ENCODE results near the gene SCYL1. TPM values are rescaled to one million over a fixed set of nuclear protein-coding genes. Genes with fewer than 3 reads are reported as not detected.

Gene SCYL1
- 10 to 100 TPM; 40.6 to 63.3 (median 52.6) TPM for total RNA-seq

DNA sequence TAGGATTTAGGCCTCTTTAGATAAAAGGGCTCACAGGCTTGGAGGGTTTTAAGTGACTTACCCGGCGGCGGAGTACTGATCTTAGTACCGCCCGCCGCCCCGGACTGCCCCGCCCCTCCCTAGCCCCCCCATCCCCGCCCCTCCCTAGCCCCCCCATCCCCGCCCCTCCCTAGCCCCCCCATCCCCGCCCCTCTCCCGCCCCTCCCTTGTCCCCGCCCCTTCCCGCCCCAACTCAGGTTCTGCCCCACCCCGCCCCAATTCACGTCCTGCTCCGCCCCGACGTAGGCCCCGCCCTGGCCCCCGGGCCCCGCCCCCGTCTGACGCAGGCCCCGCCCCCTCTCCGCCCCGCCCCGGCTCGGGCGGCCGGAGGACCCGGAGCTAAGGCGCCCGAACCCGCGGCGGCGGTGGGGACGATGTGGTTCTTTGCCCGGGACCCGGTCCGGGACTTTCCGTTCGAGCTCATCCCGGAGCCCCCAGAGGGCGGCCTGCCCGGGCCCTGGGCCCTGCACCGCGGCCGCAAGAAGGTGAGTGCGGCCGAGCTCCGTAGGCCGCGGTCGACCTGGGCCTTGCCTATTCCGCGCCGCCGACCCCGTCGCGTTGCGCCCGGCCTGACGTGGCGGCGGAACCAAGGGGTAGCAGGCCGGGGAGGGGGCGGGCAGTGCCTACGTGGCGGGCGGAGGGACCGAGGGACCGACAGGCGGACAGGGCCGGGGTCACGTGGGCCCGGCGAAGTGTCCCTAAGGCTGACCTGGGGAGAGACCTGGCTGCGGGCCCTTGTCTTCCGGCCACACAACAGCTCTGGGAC is at the start of gene SCYL1:
Gene SCYL1 (plus strand): TSS at position 343 of the 805 bp plus-strand sequence. CDS start 71 bp downstream, at position 414.
- Histone ChIP-seq H3K9me3 (no peaks in the 10 kb centered on the region), H3K36me3 (peaks cover 0 to 39% (median 0%) of the 10 kb centered on the region in 3 donors), H3K4me1 (peaks cover 20 to 43% (median 22%) of the 10 kb centered on the region in 3 donors), H3K4me3 (peak within 1 kb of the TSS; percentile 66 to 99 (median 85)), H3K27ac (peak within 1 kb of the TSS; percentile 83 to 96 (median 90)), H3K27me3 (no peaks in the 10 kb centered on the region)
- TF ChIP-seq POLR2A (IDR thresholded peaks at IDR 0.05), result peak in 2 of 4 donors; percentile 49 to 72
- TF ChIP-seq, protein P1, sequence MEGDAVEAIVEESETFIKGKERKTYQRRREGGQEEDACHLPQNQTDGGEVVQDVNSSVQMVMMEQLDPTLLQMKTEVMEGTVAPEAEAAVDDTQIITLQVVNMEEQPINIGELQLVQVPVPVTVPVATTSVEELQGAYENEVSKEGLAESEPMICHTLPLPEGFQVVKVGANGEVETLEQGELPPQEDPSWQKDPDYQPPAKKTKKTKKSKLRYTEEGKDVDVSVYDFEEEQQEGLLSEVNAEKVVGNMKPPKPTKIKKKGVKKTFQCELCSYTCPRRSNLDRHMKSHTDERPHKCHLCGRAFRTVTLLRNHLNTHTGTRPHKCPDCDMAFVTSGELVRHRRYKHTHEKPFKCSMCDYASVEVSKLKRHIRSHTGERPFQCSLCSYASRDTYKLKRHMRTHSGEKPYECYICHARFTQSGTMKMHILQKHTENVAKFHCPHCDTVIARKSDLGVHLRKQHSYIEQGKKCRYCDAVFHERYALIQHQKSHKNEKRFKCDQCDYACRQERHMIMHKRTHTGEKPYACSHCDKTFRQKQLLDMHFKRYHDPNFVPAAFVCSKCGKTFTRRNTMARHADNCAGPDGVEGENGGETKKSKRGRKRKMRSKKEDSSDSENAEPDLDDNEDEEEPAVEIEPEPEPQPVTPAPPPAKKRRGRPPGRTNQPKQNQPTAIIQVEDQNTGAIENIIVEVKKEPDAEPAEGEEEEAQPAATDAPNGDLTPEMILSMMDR (IDR thresholded peaks at IDR 0.05), result peak in 1 of 6 experiments; percentile 4
- intact Hi-C loops (cut with DNase I), result no loop called here
- WGBS, 2 donors, result 2 to 6% methylated on average over 5 to 12 of the region's 82 CpGs
- peak; percentile 46 for DNase-seq

DNA sequence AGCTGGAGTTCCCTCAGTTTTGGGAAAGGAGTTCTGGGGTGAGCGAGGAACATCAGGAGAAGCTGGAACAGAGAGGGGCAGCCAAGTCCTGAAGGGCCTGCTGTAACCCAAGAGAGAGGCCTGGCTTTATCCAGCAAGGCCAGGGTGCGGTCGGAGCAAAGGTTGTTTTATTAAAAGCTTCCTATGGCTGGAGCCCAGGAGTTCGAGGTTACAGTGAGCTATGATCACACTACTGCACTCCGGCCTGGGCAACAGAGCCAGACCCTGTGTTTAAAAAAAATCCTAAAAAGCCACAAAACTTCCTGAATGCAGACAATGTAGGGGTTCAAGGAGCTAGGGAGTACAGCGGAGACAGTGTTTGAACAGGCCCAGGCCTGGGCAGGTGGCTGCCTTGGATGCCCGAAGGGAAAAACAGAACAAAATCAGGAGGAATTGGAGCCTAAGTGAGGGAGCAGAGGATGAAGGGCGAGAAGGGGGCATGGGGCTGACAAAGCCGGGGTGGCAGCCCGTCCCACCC is 48.2 kb upstream of the SCYL1 start:
- intact Hi-C loops (cut with DNase I), result loop anchor here (10.0 kb wide), 1 partner anchor 52 kb away; the partner anchor contains the start of gene NEAT1
- TF ChIP-seq, protein P1 (IDR thresholded peaks at IDR 0.05), result no peak
- no peak for TF ChIP-seq POLR2A (IDR thresholded peaks at IDR 0.05)
- peak overlapping the region; percentile 98 to 100 (median 100) for H3K27ac ChIP-seq
- H3K4me1 ChIP-seq, result peaks cover 40 to 84% (median 63%) of the 10 kb centered on the region in 3 donors
- no peaks in the 10 kb centered on the region for H3K27me3 ChIP-seq
- WGBS, 2 donors, result 4 to 12% methylated on average over 8 to 10 of the region's 10 CpGs
- H3K36me3 ChIP-seq, result no peaks in the 10 kb centered on the region
- peak overlapping the region; percentile 66 to 89 (median 74) for H3K4me3 ChIP-seq
- DNase-seq, result no peak
- H3K9me3 ChIP-seq, result no peaks in the 10 kb centered on the region

DNA sequence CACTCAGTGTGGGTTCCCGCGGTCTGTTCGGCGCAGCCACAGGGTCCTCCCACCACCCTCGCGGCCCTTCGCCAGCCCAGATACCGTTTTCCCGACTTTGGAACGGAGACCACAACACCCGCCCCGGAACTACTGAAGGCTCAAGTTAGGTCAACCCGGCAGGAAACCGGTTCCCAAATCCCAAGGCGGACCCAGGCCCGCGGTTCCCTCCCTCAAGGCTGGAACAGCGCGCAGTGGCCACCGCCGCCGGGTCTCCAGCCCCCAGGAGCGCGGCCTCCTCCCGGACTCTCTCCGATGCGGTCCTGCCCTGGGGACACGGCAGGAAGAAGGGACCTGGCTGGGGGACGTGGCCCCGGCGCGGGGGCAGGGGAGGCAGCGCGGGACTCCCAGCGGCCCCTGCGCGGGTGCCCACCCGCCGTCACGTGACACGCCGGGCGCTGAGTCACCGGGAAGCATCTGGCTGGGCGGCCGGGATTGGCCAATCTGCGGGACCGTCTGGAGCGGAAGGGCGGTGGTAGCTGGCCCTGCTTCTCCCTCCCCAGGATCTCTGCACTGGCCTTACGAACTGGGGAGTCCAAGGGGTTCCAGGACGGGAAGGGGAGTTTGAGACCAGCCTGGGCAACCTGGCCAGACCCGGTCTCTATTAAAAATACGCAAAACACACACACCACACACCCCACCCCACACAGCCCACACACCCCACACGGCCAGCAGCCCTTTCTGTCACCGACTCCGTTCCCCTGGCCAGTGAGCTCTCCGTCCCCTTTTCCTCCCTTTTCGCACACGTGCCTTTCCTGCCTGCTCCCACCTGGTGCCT is 47.5 kb upstream of the SCYL1 start:
- peaks cover 37 to 81% (median 64%) of the 10 kb centered on the region in 3 donors for H3K4me1 ChIP-seq
- peak overlapping the region; percentile 98 to 100 (median 100) for H3K27ac ChIP-seq
- no peaks in the 10 kb centered on the region for H3K27me3 ChIP-seq
- peak in 3 of 4 donors; percentile 91 to 99 (median 93) for TF ChIP-seq POLR2A (IDR thresholded peaks at IDR 0.05)
- TF ChIP-seq, protein P1 (IDR thresholded peaks at IDR 0.05), result peak in 1 of 6 experiments; percentile 27
- H3K36me3 ChIP-seq, result no peaks in the 10 kb centered on the region
- 0% methylated on average over 21 to 25 of the region's 60 CpGs for WGBS, 2 donors
- peak overlapping the region; percentile 66 to 89 (median 74) for H3K4me3 ChIP-seq
- DNase-seq, result peak; percentile 78
- intact Hi-C loops (cut with DNase I), result loop anchor here (10.0 kb wide), 1 partner anchor 53 kb away; the partner anchor contains the start of gene NEAT1
- no peaks in the 10 kb centered on the region for H3K9me3 ChIP-seq

DNA sequence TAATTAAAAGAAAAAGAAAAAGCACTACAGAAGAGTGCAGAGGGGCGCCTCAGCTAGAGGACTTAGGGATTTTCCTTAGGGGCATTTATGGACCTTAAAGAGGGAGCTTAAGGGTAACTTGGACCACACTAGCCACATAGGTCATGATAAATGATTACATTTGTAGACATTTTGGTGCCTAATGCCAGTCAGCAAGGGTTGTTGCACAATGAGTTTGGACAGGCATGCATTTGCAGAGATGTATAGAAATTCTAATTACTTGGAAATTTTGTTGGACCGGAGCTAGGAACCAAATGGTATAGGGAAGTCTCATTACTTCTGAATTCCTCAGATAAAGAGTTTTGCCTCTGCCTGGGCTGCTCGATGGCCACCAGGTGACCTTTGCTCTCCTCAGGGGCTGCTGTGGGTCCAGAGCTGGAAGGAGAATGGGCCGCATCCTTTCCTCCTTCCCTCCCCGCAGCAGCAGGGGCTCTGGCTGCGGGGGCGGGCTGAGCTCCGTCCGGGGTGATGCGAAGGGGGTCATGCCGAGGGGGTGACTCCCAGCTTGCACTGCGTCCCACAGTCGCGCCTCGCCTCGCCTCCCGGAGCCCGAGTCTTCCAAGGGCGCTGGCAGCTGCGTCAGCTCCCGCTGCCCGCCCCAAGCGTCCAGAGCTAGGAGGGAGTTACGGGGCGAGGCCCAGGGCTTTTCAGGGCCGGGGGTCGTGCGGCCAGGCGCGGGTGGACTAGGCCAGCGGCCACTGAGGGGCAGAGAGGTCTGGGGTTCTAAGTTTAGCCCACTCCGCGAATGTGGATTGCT is 46.3 kb upstream of the SCYL1 start:
- no peaks in the 10 kb centered on the region for H3K36me3 ChIP-seq
- peak overlapping the region; percentile 98 to 100 (median 100) for H3K27ac ChIP-seq
- H3K4me3 ChIP-seq, result peak overlapping the region in 3 of 4 donors; percentile 30 to 67 (median 56)
- H3K9me3 ChIP-seq, result no peaks in the 10 kb centered on the region
- H3K27me3 ChIP-seq, result no peaks in the 10 kb centered on the region
- DNase-seq, result no peak
- TF ChIP-seq, protein P1 (IDR thresholded peaks at IDR 0.05), result no peak
- peak in 1 of 4 donors; percentile 25 for TF ChIP-seq POLR2A (IDR thresholded peaks at IDR 0.05)
- 33 to 39% methylated on average over 4 to 5 of the region's 33 CpGs for WGBS, 2 donors
- peaks cover 33 to 69% (median 56%) of the 10 kb centered on the region in 3 donors for H3K4me1 ChIP-seq
- intact Hi-C loops (cut with DNase I), result loop anchor here (2.0 to 10.0 kb wide), 2 partner anchors 18 to 54 kb away; partner anchors contain the start of gene NEAT1
